EL (cell line): ENCODE data around the gene USHBP1.

Source experiments
- DNase-seq: peaks from one replicate; pipeline ENCODE4 v3.0.0-alpha.2; 2016

The USHBP1 gene

DNA sequence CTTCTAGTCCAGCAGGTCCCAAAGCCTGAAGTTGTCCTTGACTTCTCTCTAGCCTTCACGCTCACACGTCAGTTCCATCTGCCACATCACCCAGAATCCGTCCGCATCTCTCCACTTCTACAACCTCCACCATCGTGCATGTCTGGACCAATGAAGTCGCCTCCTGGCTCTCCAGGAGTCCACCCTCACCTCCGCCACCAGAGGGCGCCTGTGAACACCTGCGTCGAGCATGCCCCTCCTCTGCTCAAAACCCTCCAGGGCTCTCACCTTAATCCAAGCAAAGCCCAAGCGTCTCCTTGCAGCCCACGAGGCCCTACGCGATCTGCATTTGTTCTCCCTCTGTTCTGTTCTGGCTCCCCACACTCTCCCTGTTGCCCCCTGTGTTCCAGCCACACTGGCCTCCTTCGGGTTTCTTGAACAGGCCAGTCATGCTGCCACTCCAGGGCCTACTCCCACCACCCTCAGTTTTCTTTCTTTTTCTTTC is 3.7 kb downstream of the USHBP1 start:
- DNase-seq: peak; percentile 78

DNA sequence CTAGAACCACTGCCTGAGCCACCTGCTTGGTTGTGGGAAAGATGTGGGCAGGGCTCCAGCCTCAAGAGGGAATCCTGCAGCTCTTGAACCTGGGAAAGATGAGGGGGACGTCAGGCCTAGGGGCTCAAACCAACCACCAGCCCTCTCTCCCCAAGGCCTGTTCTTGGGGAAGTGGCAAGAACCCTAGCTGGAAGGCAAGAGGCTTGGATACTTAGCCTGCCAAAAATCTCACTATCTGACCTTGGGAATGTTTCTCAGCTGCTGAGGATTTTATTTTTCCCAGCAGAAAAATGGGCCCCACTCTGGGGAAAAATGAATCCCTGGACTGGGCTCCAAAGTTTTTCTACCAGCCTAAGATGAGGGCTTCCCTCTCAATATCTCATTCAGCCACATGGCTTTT is 4.6 kb downstream of the USHBP1 start:
- DNase-seq: no peak

DNA sequence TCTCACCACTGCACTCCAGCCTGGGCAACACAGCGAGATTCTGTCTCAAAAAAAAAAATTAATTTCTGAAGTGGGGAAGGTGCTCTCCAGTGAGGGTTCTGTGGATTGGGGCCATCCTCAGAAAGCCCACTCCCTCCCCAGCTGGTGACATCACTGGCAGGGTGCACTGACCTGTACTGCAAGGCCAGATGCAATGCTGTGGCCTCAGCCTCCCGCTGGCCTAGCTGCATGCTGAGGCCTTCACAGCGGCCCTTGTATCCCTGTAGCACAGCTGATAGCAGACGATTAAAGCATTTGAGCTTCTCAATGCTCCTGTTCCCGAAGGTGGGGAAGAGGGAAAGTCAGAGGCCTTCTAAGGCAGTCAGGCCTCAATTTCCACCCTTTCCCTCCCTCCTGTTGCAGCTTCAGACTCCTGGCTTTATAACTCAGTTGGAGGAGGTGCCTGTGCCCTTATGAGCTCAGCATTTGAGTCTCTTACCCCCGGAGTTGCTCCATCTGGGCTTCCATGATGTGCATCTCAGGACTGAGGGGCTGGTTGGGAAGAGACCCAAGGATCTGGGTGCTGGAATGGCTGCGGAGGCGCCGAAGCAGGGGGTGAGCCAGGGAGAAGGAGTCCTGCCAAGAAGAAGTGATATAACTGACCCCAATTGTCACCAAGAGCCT is 5.3 kb downstream of the USHBP1 start:
- peak; percentile 22 for DNase-seq

DNA sequence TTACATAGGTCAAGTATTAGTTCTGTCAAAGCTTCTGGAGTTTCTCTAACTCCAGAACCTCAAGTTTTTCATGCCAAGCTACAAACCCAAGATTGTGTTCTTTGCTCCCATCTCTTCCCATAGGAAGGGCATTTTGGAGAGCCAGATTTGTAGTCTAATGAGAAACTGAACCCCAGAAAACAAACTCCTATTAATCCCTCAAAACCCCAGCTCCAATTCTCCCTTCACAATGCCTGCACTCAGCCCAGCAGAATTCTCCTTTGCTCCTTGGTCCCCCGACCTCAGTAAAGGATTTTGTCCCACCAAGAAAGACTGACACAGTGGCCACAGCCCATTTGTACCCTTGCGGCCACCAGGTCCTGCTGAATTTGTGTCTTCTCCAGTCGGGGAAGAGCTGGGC is 8.4 kb downstream of the USHBP1 start:
- no peak for DNase-seq

DNA sequence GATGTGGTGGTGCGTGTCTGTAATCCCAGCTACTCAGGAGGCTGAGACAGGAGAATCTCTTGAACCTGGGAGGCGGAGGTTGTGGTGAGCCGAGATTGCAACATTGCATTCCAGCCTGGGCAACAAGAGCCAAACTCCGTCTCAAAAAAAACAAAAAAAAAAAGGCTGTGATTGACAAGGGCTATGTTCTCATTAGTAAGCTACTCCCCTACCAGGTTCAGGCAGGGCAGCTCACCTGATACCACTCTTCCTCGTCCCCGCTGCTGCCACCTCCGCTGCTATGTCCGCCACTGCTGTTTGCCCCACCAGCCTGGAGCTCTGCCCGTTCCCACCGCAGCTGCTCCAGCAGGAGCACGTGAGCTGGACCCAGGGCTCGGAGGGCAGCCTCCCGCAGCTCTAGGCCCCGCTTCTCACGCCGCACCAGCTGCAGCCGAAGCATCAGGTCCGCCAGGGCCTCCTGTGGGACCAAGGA is 9.4 kb downstream of the USHBP1 start:
- no peak for DNase-seq

DNA sequence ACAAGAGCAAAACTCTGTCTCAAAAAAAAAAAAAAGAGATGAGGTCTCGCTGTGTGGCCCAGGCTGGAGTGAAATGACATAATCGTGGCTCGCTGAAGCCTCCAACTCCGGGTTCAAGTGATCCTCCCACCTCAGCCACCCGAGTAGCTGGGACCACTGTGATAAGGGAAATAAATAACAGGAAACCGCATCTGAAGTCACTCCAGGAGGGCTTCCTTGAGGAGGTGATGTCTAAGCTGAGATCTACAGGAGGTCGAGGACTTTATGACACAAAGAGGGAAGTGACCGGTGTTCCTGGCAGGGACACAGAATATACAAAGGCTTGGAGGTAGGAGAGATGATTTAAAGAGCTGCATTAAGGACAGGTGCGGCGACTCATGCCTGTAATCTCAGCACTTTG is 9.9 kb downstream of the USHBP1 start:
- no peak for DNase-seq

DNA sequence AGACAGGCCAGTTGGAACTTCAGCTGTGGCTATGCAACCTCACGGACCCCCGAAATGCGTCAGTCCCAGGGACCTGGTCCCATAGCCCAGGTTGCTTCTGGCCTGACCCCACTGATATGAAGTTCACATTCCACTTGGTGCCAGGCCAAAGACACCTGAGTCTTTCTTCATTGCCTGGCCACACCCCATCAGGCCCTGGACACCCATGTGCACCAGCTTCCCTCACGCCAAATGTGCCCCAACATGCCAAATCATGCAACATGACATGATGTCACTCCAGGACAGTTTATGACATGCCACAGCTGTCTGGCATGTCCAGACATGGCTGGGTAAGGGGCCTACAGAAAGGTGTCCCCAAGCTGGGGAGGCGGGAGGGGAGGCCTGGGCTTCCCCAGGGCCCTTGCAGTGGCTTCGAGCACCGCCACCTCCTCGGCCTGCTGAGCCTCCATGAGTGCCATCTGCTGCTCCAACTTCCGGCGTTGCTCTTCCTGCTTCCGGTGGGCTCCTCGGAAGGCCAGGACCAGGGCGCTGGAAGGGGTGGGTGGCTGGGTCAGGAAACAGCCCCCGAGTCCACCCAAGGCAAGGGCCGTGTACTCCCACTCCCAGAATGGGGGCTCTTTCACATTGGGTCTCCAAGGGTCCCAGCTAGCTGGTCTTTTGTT is 14.5 kb downstream of the USHBP1 start:
- no peak for DNase-seq

DNA sequence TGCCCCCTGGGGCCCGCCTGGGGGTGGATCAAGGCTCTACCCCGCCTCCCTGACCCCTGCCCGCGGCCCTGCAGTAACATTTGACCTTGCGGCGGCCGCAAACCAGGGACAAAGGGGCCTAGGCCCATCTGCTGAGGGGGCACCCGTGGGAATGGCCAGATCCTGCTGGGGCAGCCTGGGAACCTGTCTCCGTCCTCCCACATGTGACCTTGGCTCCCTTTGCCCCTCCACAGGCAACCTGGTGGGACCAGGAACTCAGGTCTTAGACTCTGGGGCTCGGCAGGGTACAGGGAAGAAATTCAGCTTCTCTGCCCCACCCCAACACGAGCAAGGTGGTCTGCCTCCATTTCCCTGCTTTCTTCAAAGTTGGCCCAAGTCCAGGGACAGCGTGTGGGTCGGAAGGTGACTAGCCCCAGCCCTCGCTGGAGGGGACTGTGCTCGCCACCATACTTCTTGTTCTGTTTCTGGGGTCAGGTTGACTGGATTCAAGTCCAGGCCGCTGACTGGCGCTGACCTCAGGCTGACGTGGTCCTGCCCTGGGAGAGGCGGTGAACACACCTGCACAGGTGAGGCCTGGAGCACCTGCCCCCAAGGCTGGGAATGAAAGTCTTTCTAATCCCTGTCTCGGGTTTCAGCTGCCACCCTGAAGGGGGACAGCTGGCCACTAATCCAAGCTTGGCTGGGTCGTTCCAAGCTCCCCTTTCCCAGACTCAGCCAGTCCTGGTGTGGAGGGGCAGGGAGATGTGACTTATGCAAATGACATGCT is 16.4 kb downstream of the USHBP1 start:
- no peak for DNase-seq

DNA sequence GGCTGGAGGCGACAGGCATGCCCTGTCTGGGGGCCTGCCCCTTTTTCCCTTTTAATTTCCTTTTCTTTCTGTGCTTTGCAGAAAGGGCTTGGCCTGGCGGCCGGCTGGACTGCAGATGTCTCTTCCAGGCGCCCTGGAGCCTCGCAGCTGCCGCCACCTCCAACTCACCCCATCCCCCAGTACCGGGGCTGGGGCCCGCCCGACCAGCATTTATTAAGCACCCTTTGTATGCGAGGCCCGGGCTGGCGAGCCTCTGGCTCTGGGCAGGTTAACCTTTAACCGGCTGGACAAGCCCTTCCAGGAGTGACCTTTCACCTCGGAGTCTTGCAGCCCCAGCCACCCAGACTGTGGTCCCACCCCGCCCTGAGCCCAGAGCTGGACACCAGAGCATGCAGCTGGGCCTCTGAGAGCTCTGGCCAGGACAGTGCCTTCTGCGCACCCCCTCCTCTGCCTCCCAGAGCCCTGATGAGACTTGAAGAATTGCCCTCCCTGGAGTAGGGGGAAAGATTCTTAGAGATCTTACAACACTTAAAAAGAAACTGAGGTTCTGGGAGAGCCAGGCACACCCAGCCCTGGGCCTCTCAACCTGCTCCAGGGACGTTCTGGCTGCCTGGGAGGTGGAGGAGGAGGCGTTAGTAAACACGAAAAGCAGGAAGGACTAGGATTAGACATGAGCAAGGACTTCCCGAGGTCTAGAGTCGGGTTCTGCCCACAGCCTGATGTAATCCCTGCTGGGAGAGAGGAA is 17.7 kb downstream of the USHBP1 start:
- DNase-seq: peak; percentile 45

DNA sequence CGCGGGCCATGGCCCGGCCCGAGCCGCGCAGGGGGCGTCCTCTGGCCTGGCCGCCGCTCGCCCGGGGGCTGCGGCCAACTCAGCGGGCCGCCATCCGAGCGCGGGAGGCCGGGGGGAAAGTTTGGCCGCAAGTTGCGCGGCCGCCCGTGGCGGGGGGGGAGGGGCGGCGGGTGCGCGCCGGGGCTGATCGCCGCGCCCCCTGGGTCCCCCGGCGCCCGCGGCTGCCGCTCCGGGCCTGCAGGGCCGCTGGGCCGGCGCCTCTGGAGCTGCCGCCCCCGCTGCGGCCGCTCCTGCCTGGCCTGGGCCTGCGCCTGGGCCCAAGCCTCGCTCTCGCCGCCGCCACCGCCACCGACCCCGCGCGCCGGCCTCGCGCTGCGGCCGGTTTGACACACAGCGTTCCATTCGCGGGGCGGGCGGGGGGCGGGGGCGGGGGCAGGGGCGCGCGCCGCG is 19.0 kb downstream of the USHBP1 start, which contains the start of gene NR2F6:
Gene NR2F6 (minus strand): TSS at position 385 of the 450 bp plus-strand sequence. CDS start 699 bp downstream, outside the sequence.
- no peak for DNase-seq

DNA sequence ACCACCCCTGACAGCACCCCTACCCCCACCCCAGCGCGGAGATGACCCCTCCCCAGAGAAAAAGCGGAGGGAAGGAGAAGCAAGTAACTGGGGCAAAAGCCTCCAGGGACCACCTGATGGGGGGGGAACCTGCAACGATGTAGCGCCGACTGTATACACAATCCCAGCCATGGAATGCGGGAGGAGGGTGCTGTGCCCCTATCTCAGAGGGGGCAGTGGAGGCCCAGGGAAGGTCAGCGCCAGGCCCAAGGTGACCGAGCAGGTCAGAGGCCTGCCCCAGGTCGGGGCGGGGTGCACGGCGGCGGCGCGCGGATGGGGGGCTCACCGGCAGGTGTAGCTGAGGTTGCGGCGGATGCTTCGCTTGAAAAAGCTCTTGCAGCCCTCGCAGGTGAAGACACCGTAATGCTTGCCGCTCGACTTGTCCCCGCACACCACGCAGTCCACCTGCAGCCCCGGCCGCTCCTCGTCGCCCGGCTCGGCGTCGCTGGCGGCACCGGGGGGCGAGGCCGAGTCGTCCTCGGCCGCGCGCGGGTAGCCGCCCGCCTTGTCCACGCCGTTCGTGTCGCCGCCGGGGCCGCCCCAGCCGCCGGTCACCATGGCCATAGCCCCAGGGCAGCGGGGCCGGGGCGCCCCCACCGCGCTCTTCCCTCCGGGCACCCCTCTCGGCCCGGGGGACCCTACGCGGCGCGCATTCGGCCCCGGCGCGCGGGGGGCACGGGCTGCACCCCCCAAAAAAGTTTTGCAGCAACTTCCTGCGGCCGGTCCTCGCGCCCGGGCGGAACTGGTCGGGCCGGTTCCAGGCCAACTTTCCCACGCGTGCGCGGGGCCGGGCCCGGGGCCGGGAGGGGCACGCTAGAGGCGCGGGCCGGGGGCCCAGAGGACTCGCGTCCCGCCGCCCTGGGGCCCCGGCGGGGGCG is 19.7 kb downstream of the USHBP1 start:
- DNase-seq: no peak

DNA sequence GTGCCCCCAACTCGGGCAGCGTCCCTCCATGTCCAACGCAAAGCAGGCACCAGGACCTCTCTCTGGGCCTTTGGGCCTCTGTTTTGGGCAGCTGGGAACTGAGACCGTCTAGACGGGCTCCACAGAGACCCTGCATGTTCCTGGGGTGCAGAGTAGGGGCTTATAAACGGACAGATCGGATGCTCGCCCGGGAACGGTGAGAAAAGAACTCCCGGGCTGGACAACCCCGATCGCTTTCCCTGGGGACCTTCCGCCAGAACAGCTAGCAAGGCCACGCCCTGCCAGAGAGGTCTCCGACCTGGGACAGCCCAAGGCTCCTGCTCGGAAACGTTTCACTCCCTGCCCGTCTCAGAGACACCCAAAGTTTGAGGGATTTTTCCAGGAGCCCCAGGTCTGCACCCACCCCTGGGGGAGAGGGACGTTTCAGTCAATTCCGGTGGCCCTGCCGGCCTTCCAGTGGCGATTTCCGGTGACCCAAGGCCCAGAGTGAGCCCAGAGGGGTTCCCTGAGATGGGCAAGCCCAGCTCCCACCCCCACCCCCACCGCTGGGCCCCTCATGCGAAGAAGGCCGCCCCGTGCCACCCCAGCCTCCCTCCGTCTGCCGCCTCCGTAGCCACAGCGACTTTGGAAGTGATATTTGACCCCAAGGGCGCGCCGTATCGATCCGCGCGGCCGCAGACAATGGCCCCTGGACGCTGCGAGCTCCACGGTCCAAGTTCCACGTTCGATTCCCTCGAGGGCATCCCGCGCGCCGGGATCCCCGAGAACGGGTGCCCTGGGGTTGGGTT is 20.5 kb downstream of the USHBP1 start:
- peak; percentile 53 for DNase-seq

DNA sequence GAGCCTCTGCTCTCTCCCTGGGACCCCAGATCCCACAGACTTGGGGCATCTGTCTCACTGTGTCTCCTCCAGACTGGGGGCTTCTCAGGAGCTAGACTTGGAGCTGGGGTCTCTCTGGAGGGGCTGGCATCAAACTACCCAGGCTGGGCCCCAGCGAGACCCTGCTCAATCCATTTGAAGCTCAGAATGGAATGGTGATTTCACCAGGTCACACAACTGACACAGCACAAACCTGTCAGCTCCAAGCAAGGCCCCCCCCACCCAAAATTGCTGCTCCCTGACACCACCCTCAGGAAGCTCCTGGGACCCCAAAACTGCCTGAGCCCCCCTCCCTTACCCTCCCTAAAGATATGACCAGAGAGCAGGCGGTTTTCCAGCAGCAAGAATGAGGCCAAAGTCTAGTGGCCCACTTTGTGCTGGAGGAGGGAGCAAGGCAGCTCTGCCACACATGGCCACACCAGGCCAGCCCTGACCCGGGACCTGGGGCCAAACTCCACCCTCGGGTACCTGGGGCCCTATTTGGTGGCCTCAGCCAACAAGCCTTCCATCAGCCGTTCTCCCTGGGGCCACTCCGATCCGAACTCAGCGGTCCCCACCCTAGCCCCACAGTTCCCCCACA is 21.2 kb downstream of the USHBP1 start:
- DNase-seq: no peak

DNA sequence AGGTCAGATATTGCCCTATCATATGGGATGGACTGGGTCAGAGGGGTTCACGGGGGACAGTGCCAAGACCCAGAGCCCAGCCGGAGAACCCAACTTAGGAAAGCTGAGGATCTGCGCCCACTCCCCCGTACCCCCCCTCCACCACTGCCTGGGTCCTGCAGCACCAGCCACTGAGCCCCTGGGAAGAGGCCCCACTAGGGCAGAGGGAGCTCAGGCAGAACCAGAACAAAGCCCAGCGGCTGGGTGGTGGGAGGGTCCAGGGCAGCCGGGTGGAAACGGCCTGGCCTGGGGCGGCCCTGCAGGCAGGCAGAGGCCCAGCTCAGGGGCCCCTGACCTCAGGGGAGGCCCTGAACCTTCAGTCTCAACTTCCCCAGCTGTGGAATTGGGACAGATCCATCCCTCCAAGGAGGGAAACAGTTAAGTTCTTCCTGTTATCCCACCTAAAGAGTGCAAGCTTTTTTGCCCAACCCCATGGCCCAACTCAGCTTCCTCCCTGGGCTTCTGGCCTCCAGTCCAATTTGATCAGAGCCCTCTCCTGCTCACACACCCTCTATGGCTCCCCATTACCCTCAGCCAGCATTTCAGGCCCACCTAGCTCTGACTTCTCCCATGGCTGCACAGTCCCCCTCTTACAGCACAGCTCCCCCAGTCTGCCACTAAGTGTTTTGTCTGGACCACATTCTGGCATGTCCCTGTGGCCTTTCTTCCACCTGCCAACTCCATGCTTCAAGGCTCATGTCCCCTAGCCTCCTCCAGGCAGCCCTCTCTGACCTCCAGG is 21.9 kb downstream of the USHBP1 start:
- no peak for DNase-seq

DNA sequence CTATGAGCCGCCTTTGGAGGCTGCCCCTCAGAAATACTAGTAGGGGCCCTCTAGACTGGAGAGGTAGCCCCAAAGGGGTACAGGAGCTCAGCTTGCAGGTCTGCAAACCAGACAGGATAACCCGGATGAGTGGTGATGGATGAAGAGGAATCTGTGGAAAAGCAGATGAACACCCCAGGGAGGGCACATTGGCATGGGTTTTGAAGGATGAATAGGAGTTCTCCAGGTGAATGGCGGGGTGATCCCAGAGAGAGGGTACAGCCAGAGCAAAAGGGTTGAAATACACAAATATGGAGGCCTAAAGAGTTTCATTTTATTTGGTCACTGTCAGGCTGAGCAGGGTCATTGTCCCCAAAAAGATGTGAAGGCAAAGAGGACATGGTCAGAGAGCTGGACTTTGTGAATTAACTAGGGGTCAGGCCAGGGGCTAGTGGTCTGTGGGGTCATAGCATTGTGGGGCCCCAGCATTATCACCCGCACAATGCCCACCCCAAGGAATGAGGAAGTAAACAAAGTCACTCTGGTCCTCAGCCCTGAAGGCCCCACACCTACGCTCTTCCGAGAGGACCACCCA is 23.6 kb downstream of the USHBP1 start:
- DNase-seq: no peak

DNA sequence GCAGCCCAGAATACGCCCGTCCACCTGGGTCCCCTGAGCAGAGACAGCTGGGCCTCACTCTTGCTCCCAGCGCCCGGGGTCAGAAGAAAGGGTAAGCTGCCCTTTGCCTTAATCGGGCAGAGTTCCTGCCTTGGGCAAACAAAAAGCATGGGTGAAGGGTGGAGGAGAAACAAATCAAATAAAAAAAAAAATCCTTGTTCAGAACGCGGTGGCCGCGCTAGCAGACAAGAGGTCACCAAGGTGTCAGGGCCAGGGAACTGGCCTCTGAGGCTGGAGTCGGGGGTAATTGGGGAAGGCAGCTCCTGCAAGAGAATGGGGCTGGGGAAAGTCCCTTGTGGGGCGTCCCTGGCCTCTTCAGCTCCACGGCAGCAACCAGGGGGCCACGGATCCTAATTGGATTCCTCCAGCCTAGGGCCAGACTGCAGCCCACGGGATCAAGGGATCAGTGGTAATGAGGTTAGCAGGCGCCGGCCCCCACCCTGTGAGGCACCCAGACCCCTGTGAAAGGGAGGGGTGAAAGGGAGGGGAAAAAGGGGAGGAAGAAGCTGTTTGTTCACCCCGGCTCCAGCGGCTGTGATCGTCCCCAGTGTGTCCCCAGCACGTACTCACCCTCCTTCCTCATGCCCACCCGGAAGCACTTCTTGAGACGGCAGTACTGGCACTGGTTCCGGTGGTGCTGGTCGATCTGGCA is 24.3 kb downstream of the USHBP1 start:
- DNase-seq: no peak

DNA sequence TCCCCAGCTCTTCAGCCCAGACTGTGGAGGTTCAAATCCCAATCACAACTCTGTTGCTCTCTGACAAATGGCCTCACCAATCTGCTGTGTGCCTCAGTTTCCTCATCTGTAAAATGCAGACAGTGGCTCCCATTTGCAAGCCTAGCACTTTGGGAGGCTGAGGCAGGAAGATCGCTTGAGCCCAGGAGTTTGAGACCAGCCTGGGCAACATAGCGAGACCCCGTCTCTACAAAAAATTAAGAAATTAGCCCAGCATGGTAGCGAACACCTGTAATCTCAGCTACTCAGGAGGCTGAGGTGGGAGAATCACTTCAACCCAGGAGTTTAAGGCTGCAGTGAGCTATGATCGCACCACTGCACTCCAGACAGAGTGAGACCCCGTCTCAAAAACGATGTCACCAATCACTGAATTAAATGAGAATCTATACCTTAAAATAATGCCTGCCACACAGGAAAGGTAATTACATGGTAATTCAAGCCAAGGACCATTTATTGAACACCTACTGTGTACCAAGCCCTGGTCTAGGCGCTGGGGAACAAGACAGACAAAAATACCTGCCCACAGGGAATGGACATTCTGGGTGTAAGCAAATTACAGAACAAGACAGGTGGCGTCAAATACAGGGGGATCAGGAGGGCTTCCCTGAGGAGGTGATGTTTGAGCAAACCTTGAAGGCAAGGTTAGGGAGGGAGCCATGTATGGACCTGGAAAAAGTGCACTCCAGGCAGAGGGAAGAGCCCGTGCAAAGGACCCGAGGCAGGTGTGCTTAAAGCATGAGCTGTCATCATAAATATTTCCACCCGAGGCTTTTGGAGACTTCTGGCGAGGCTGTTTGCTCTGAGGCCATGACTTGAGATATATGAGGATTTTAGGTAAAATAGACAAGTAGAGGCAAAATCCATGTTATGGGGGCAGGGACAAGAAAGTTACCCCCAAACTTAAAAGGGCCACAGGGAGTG is 26.5 kb downstream of the USHBP1 start:
- DNase-seq: no peak
